Transverse colon (tissue), 4 donors: ENCODE results near the gene LRP10. TPM values are rescaled to one million over a fixed set of nuclear protein-coding genes. Genes with fewer than 3 reads are reported as not detected.

Experiments
- DNase-seq: peaks from one replicate; pipeline ENCODE4 v3.0.0-alpha.2; 2019
- H3K27ac ChIP-seq, 4 donors: fragments of 200-600 bp; sonication (generic); 2 replicates each; pipeline ENCODE4 v1.5.1; 2016 to 2018; ENCODE audit warnings: inconsistent platforms in 4 of 4
- H3K27me3 ChIP-seq: fragments of 200-600 bp; sonication (generic); 2 replicates; pipeline ENCODE4 v1.5.1; 2017; ENCODE audit warnings: inconsistent platforms
- H3K36me3 ChIP-seq, 4 donors: fragments of 200-600 bp; sonication (generic); 2 replicates each; pipeline ENCODE4 v1.5.1; 2017 to 2019; ENCODE audit warnings: inconsistent platforms in 4 of 4
- H3K4me1 ChIP-seq, 4 donors: fragments of 200-600 bp; sonication (generic); 2 replicates each; pipeline ENCODE4 v1.5.1; 2017 to 2020; ENCODE audit warnings: inconsistent platforms in 4 of 4
- H3K4me3 ChIP-seq, 4 donors: fragments of 200-600 bp; sonication (generic); 1 replicate in 1 of 4; 2 replicates in 3 of 4; pipeline versions ENCODE4 v1.5.1 to v1.6.1; 2017 to 2019; ENCODE audit warnings: inconsistent platforms in 4 of 4
- H3K9me3 ChIP-seq, 2 donors: fragments of 200-600 bp; sonication (generic); 2 replicates each; pipeline ENCODE4 v1.5.1; 2017 to 2019; ENCODE audit warnings: inconsistent platforms in 2 of 2
- CTCF ChIP-seq, 5 experiments: fragments of 200-600 bp in 3 of 5; fragments of 450-650 bp in 2 of 5; sonication (generic) in 3 of 5; IDR thresholded peaks; 1 replicate in 2 of 5; 2 replicates in 3 of 5; pipeline ENCODE4 v1.5.1; 2016 to 2017; ENCODE audit warnings: antibody characterized with exemption in 5 of 5, inconsistent platforms in 3 of 5, mild to moderate bottlenecking in 2 of 5, moderate library complexity in 1 of 5
- EP300 ChIP-seq: sonication (generic); formaldehyde crosslinking; IDR thresholded peaks from one replicate; pipeline ENCODE4 v1.6.1; 2017; ENCODE audit warnings: antibody characterized with exemption, low read depth
- POLR2A ChIP-seq: fragments of 450-650 bp; IDR thresholded peaks from one replicate; pipeline ENCODE4 v1.6.1; 2016; ENCODE audit warnings: antibody characterized with exemption, mild to moderate bottlenecking, moderate library complexity
- POLR2AphosphoS5 ChIP-seq, 3 donors: sonication (generic); formaldehyde crosslinking; IDR thresholded peaks; one replicate each; pipeline ENCODE4 v1.6.1; 2016; ENCODE audit warnings: antibody characterized with exemption in 3 of 3
- WGBS, 2 donors: methylation state at CpG; one replicate each; pipeline ENCODE4 v1.1.5; 2018; ENCODE audit warnings: low coverage in 1 of 2; 5-methylcytosine and 5-hydroxymethylcytosine counted together
- in situ Hi-C, 4 donors: fragments of 200-750 bp; cut with MboI; loops; one replicate each; pipeline versions ENCODE4 v1.15.0 to v1.15.1; 2017; ENCODE audit warnings: low sequenced_read_pairs in 3 of 4, low pct_ligation_motif_present in 1 of 4, low pct_unique_long_range_greater_than_20kb in 1 of 4
- intact Hi-C: fragments of 100-400 bp; cut with DNase I; formaldehyde crosslinking; loops from one replicate; pipeline ENCODE4 v1.15.1; 2023; ENCODE audit warnings: low total_unique reads
- total RNA-seq, 4 donors: library from RNA; depleted of rRNA; stranded (reverse); fragments of >200 nt; gene quantifications; one replicate each; pipeline ENCODE4 v1.1.0, GENCODE V29; 2016

The LRP10 gene, protein sequence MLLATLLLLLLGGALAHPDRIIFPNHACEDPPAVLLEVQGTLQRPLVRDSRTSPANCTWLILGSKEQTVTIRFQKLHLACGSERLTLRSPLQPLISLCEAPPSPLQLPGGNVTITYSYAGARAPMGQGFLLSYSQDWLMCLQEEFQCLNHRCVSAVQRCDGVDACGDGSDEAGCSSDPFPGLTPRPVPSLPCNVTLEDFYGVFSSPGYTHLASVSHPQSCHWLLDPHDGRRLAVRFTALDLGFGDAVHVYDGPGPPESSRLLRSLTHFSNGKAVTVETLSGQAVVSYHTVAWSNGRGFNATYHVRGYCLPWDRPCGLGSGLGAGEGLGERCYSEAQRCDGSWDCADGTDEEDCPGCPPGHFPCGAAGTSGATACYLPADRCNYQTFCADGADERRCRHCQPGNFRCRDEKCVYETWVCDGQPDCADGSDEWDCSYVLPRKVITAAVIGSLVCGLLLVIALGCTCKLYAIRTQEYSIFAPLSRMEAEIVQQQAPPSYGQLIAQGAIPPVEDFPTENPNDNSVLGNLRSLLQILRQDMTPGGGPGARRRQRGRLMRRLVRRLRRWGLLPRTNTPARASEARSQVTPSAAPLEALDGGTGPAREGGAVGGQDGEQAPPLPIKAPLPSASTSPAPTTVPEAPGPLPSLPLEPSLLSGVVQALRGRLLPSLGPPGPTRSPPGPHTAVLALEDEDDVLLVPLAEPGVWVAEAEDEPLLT
- 100 to 1,000 TPM in 3 of 4 donors, 10 to 100 TPM in 1; 88.8 to 232 (median 180) TPM for total RNA-seq

DNA sequence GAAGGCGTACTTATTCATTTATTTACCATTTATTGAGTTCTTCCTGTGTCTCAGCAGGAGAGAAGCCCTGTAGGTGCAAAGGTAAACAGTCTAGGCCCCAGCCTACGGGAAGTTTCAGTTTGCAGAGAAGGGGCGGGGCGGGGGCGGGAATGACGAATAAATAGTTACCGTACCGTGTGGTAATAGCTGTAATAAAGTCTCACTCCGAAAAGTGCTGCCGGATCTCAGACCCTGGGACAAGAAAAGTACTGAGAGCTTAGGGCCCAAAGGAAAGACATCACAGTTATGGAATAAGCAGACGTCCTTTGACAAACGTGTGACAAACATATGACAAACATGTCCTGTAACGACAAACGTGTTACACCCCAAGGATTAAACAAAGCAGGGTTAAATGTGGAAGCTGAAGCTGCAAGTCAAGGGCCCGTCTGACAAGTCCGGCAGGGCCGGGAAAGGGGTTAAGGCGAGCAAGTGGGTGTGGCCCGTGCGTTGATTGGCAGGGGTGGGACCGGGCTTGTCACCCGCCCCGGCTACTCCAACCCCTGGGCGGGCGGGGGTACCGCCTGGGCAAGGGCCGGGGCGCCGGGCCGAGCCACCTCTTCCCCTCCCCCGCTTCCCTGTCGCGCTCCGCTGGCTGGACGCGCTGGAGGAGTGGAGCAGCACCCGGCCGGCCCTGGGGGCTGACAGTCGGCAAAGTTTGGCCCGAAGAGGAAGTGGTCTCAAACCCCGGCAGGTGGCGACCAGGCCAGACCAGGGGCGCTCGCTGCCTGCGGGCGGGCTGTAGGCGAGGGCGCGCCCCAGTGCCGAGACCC is at the start of gene LRP10:
LRP10 (plus strand) TSS at position 517 of the 809 bp plus-strand sequence. CDS start 564 bp downstream, outside the sequence.
- intact Hi-C loops = loop anchor here (5.0 kb wide), 1 partner anchor 46 kb away; the partner anchor contains the start of gene RBM23
- Histone ChIP-seq H3K9me3 (no peaks in the 10 kb centered on the region), H3K27ac (peak within 1 kb of the TSS; percentile 94 to 99 (median 98)), H3K27me3 (no peaks in the 10 kb centered on the region), H3K4me3 (peak within 1 kb of the TSS; percentile 61 to 89 (median 74)), H3K4me1 (peaks cover 19 to 29% (median 23%) of the 10 kb centered on the region in 4 donors), H3K36me3 (peaks cover 0 to 29% (median 18%) of the 10 kb centered on the region in 4 donors)
- 0% methylated on average over 15 to 46 of the region's 50 CpGs for WGBS, 2 donors
- DNase-seq = peak; percentile 96
- in situ Hi-C loops = loop anchor here in 2 of 4 donors (25.0 kb wide), 1 partner anchor 309 kb away; no protein-coding TSS in a partner anchor
- peak; percentile 28 for TF ChIP-seq EP300
- TF ChIP-seq CTCF (IDR thresholded peaks at IDR 0.05) = no peak
- TF ChIP-seq POLR2A = peak; percentile 92
- peak; percentile 76 to 93 (median 86) for TF ChIP-seq POLR2AphosphoS5 (IDR thresholded peaks at IDR 0.05)

DNA sequence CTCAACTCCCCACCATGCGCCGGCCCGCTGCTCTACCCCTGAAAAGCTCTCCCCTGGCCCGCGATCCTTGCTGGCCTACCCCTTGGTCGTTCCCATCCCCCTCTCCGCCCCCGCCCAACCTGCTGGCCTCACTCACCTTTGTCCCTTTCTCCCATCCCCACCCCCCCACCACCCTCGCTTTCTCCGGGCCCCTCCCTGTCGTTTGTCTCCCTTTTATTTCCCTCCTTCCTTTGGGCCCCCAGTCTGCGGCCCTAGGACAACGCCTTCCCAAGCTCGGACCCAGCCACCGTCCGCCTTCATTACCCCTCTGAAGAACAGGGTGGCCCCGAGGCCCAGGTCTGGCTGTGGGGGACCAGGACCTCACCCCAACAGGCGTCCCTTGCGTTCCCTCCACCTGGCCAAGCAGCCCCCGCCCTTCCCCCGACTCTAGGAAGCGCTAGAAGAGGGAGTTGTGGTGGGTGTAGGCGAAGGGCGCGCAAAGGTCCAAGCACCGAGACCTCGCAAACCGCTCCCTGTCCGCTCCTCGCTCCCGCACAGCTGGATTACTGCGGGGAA is 49.4 kb upstream of the LRP10 start:
- intact Hi-C loops (loop anchor here (1.0 to 10.0 kb wide), 2 partner anchors 31 to 267 kb away; no protein-coding TSS in a partner anchor), in situ Hi-C loops (no loop called here)
- Histone ChIP-seq H3K9me3 (no peaks in the 10 kb centered on the region), H3K27me3 (no peaks in the 10 kb centered on the region), H3K27ac (peak overlapping the region; percentile 45 to 68 (median 64)), H3K4me1 (peaks cover 4 to 32% (median 22%) of the 10 kb centered on the region in 4 donors), H3K36me3 (no peaks in the 10 kb centered on the region), H3K4me3 (peak overlapping the region; percentile 25 to 48 (median 34))
- no peak for DNase-seq
- 57% methylated on average over 22 of the region's 32 CpGs; no CpG with 5 or more reads in 1 of the 2 donors for WGBS, 2 donors
- TF ChIP-seq POLR2AphosphoS5 (IDR thresholded peaks at IDR 0.05) (no peak), CTCF (IDR thresholded peaks at IDR 0.05) (no peak), EP300 (no peak), POLR2A (no peak)

- Histone ChIP-seq H3K27ac (peak overlapping the region; percentile 45 to 68 (median 64)), H3K4me3 (peak overlapping the region; percentile 25 to 48 (median 34)), H3K27me3 (no peaks in the 10 kb centered on the region), H3K4me1 (peaks cover 4 to 32% (median 22%) of the 10 kb centered on the region in 4 donors), H3K36me3 (no peaks in the 10 kb centered on the region), H3K9me3 (no peaks in the 10 kb centered on the region)
- peak; percentile 83 to 87 (median 83) for TF ChIP-seq CTCF (IDR thresholded peaks at IDR 0.05)
- no peak for TF ChIP-seq EP300
- intact Hi-C loops = loop anchor here (1.0 to 10.0 kb wide), 2 partner anchors 31 to 268 kb away; no protein-coding TSS in a partner anchor
- peak; percentile 81 for DNase-seq
- in situ Hi-C loops = no loop called here
- WGBS, 2 donors = 0 to 4% methylated on average over 6 to 21 of the region's 34 CpGs
Measured at GRCh38 chr14:22822571-22823098, 48.9 kb upstream of the LRP10 start.
